HEK293 (cell line): Measurements from ENCODE around the gene SH3GLB2.
A peak's percentile ranks its signal among the peaks of the same experiment; 100 is the strongest.

Source experiments
- CTCF ChIP-seq: fragments of 450-650 bp; formaldehyde crosslinking; IDR thresholded peaks from 2 replicates; pipeline ENCODE4 v1.5.1; 2016; ENCODE audit warnings: missing biosample characterization, missing genetic modification characterization
- FEZF1 ChIP-seq: fragments of 450-650 bp; formaldehyde crosslinking; IDR thresholded peaks from 2 replicates; pipeline ENCODE4 v1.5.1; 2016; ENCODE audit warnings: missing biosample characterization, missing genetic modification characterization
- PRDM2 ChIP-seq: fragments of 450-650 bp; formaldehyde crosslinking; IDR thresholded peaks from 2 replicates; pipeline ENCODE4 v1.5.1; 2016; ENCODE audit warnings: missing biosample characterization, missing genetic modification characterization, borderline replicate concordance
- SCRT2 ChIP-seq: fragments of 450-650 bp; formaldehyde crosslinking; IDR thresholded peaks from 2 replicates; pipeline ENCODE4 v1.5.1; 2016; ENCODE audit warnings: missing biosample characterization, missing genetic modification characterization
- ZBTB11 ChIP-seq: fragments of 450-650 bp; formaldehyde crosslinking; conservative IDR thresholded peaks from 2 replicates; pipeline ENCODE4 v1.5.1; 2016; ENCODE audit warnings: low read depth, missing biosample characterization, missing genetic modification characterization
- ZBTB21 ChIP-seq: fragments of 450-650 bp; formaldehyde crosslinking; IDR thresholded peaks from 2 replicates; pipeline ENCODE4 v1.5.1; 2017; ENCODE audit warnings: missing biosample characterization, missing genetic modification characterization
- ZIC2 ChIP-seq: fragments of 450-650 bp; formaldehyde crosslinking; IDR thresholded peaks from 2 replicates; pipeline ENCODE4 v1.5.1; 2016; ENCODE audit warnings: missing biosample characterization, missing genetic modification characterization
- ZNF112 ChIP-seq: fragments of 450-650 bp; formaldehyde crosslinking; IDR thresholded peaks from 2 replicates; pipeline ENCODE4 v1.5.0; 2017; ENCODE audit warnings: missing biosample characterization, missing genetic modification characterization
- ZNF16 ChIP-seq: fragments of 450-650 bp; formaldehyde crosslinking; IDR thresholded peaks from 2 replicates; pipeline ENCODE4 v1.5.1; 2016; ENCODE audit warnings: low read depth, missing biosample characterization, missing genetic modification characterization
- ZNF248 ChIP-seq: fragments of 450-650 bp; formaldehyde crosslinking; IDR thresholded peaks from 2 replicates; pipeline ENCODE4 v1.5.1; 2017; ENCODE audit warnings: missing biosample characterization, missing genetic modification characterization
- ZNF341 ChIP-seq: fragments of 450-650 bp; formaldehyde crosslinking; IDR thresholded peaks from 2 replicates; pipeline ENCODE4; 2016; ENCODE audit warnings: low read depth, missing biosample characterization, missing genetic modification characterization
- ZNF366 ChIP-seq: fragments of 450-650 bp; formaldehyde crosslinking; conservative IDR thresholded peaks from 2 replicates; pipeline ENCODE4 v1.5.1; 2016; ENCODE audit warnings: missing biosample characterization, missing genetic modification characterization
- ZNF398 ChIP-seq: fragments of 450-650 bp; formaldehyde crosslinking; IDR thresholded peaks from 2 replicates; pipeline ENCODE4 v1.5.1; 2017; ENCODE audit warnings: missing biosample characterization, missing genetic modification characterization
- ZNF416 ChIP-seq: fragments of 450-650 bp; formaldehyde crosslinking; IDR thresholded peaks from 2 replicates; pipeline ENCODE4 v1.5.1; 2016; ENCODE audit warnings: missing biosample characterization, missing genetic modification characterization
- ZNF488 ChIP-seq: fragments of 450-650 bp; formaldehyde crosslinking; IDR thresholded peaks from 2 replicates; pipeline ENCODE4 v1.5.1; 2016; ENCODE audit warnings: missing biosample characterization, missing genetic modification characterization
- ZNF544 ChIP-seq: fragments of 450-650 bp; formaldehyde crosslinking; IDR thresholded peaks from 2 replicates; pipeline ENCODE4 v1.5.0; 2017; ENCODE audit warnings: missing biosample characterization, missing genetic modification characterization
- ZNF548 ChIP-seq: fragments of 450-650 bp; formaldehyde crosslinking; IDR thresholded peaks from 2 replicates; pipeline ENCODE4 v1.5.1; 2016; ENCODE audit warnings: missing biosample characterization, missing genetic modification characterization
- ZNF596 ChIP-seq: fragments of 450-650 bp; IDR thresholded peaks from 2 replicates; pipeline ENCODE4 v1.5.0; 2018; ENCODE audit warnings: missing biosample characterization, mild to moderate bottlenecking, missing genetic modification characterization, moderate library complexity
- ZNF623 ChIP-seq: fragments of 450-650 bp; formaldehyde crosslinking; IDR thresholded peaks from 2 replicates; pipeline ENCODE4 v1.5.1; 2016; ENCODE audit warnings: missing biosample characterization, missing genetic modification characterization
- ZNF645 ChIP-seq: fragments of 450-650 bp; formaldehyde crosslinking; IDR thresholded peaks from 2 replicates; pipeline ENCODE4; 2016; ENCODE audit warnings: missing biosample characterization, missing genetic modification characterization
- ZNF654 ChIP-seq: fragments of 450-650 bp; formaldehyde crosslinking; IDR thresholded peaks from 2 replicates; pipeline ENCODE4 v1.5.1; 2016; ENCODE audit warnings: low read depth, missing biosample characterization, missing genetic modification characterization
- ZNF768 ChIP-seq: fragments of 450-650 bp; formaldehyde crosslinking; IDR thresholded peaks from 2 replicates; pipeline ENCODE4 v1.5.1; 2018; ENCODE audit warnings: missing biosample characterization, mild to moderate bottlenecking, missing genetic modification characterization
- ZSCAN30 ChIP-seq: fragments of 450-650 bp; IDR thresholded peaks from 2 replicates; pipeline ENCODE4 v1.5.1; 2018; ENCODE audit warnings: missing biosample characterization, mild to moderate bottlenecking, missing genetic modification characterization, moderate library complexity

SH3GLB2 gene

GRCh38 chr9:129036241-129036922 is 8.3 kb upstream of the SH3GLB2 start, which contains the start of gene MIGA2 (continued):
- TF ChIP-seq FEZF1 (no peak), ZNF398 (0 out of 2 replicates have a peak, but pooled peaks have one; percentile 49), PRDM2 (tag by site-specific recombination) (no peak), ZNF654 (tag by site-specific recombination) (no peak), ZNF341 (tag by site-specific recombination) (peak; percentile 49; the same call in 1 of the 2 replicates), ZNF416 (tag by site-specific recombination) (no peak), ZNF596 (tag by site-specific recombination) (no peak), ZBTB21 (no peak), ZNF112 (tag by site-specific recombination) (no peak), ZNF366 (tag by site-specific recombination) (peak; percentile 93), ZBTB11 (peak; percentile 97), ZNF16 (tag by site-specific recombination) (no peak), ZNF645 (tag by site-specific recombination) (no peak), ZNF623 (tag by site-specific recombination) (no peak), ZNF248 (tag by site-specific recombination) (no peak), ZIC2 (tag by site-specific recombination) (no peak; the same call in 1 of the 2 replicates), ZNF548 (tag by site-specific recombination) (no peak), ZNF488 (tag by site-specific recombination) (0 out of 2 replicates have a peak, but pooled peaks have one; percentile 31), SCRT2 (no peak), ZNF768 (tag by site-specific recombination) (no peak), ZNF544 (tag by site-specific recombination) (no peak), CTCF (tag by site-specific recombination) (no peak; the same call in 1 of the 2 replicates), ZSCAN30 (no peak)
